Measurements from ENCODE around the gene OCA2. TPM values are rescaled to one million over a fixed set of nuclear protein-coding genes. Genes with fewer than 3 reads are reported as not detected.

The OCA2 gene
- total RNA-seq, 2 donors from 2014 or later, result 0.31 TPM; not detected in 1

GRCh38 chr15:28112962-28113361 lies 13.8 kb upstream of the OCA2 start:
- Histone ChIP-seq H3K4me1 (no peaks in the 10 kb centered on the region), H3K4me3 (no peak overlapping the region), H3K27ac (no peak overlapping the region), H3K27me3 (no peaks in the 10 kb centered on the region), H3K9me3 (no peaks in the 10 kb centered on the region), H3K36me3 (peaks cover 68% of the 10 kb centered on the region)
- TF ChIP-seq CTCF (IDR thresholded peaks at IDR 0.05), result no peak
- DNase-seq (ENCODE audit: low spot score), result no peak

DNA sequence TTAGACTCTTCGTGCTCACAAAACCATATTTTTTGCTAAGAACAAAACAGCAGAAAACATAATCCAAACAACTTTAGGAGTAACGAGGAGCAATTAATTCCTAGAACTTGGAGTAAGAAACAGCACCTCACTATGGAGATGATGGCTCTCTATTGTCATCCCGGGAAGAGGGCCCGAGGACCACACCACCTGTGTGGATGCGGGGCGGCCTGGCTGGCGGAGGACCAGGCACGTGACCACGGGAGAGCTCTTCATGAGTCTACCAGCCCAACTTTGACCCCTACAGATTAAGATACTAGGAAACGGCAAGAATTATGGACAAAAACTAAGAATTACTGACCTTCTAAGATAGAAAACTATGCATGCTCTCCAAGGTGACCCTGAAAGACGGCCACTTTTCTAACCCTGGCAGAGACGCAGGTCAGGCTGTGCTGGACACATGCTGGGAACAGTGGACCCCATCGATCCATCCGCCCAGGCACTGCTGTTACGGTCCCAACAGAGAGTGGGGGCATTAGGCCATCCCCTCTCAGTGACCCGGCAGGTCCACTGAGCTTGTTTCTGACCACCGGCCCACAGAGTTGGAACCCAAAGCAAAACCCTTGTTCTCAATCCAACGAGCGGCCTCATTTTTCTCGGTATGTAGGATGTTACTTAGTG lies 13.1 kb upstream of the OCA2 start:
- Histone ChIP-seq H3K4me1 (peaks cover 0 to 6% of the 10 kb centered on the region in 2 donors), H3K9me3 (no peaks in the 10 kb centered on the region), H3K36me3 (peaks cover 61% of the 10 kb centered on the region), H3K4me3 (no peak overlapping the region), H3K27ac (no peak overlapping the region), H3K27me3 (no peaks in the 10 kb centered on the region)
- no peak for TF ChIP-seq CTCF (IDR thresholded peaks at IDR 0.05)
- no peak for DNase-seq (ENCODE audit: low spot score)

GRCh38 chr15:28111543-28111942 lies 12.4 kb upstream of the OCA2 start:
- H3K27me3 ChIP-seq, result no peaks in the 10 kb centered on the region
- peaks cover 54% of the 10 kb centered on the region for H3K36me3 ChIP-seq
- no peak for TF ChIP-seq CTCF (IDR thresholded peaks at IDR 0.05)
- peaks cover 0 to 11% of the 10 kb centered on the region in 2 donors for H3K4me1 ChIP-seq
- no peak overlapping the region for H3K27ac ChIP-seq
- H3K9me3 ChIP-seq, result no peaks in the 10 kb centered on the region
- peak; percentile 46 for DNase-seq (ENCODE audit: low spot score)
- no peak overlapping the region for H3K4me3 ChIP-seq

DNA sequence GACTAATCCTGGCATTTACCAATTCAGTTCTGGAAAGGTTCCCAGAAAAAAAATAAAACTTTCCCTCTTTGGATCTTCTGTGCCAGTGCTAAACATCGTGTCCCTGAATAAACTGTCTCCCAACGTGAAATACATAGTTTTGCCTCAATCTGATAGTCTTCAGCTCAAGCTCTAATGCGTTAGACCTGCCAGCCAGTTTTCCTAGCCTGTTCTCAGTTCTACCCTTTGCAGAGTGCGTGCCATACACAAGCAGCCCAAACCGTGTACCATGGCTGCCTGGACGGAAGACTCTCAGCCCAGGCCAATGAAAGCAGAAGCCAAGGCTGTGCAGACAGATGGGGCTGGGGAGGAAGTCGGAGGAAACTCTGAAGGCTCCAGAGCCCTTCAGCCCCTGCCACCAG lies 11.4 kb upstream of the OCA2 start:
- H3K4me1 ChIP-seq, result peaks cover 0 to 15% of the 10 kb centered on the region in 2 donors
- TF ChIP-seq CTCF (IDR thresholded peaks at IDR 0.05), result no peak
- DNase-seq (ENCODE audit: low spot score), result no peak
- H3K9me3 ChIP-seq, result no peaks in the 10 kb centered on the region
- no peaks in the 10 kb centered on the region for H3K27me3 ChIP-seq
- no peak overlapping the region for H3K4me3 ChIP-seq
- H3K36me3 ChIP-seq, result peaks cover 43% of the 10 kb centered on the region
- H3K27ac ChIP-seq, result no peak overlapping the region

DNA sequence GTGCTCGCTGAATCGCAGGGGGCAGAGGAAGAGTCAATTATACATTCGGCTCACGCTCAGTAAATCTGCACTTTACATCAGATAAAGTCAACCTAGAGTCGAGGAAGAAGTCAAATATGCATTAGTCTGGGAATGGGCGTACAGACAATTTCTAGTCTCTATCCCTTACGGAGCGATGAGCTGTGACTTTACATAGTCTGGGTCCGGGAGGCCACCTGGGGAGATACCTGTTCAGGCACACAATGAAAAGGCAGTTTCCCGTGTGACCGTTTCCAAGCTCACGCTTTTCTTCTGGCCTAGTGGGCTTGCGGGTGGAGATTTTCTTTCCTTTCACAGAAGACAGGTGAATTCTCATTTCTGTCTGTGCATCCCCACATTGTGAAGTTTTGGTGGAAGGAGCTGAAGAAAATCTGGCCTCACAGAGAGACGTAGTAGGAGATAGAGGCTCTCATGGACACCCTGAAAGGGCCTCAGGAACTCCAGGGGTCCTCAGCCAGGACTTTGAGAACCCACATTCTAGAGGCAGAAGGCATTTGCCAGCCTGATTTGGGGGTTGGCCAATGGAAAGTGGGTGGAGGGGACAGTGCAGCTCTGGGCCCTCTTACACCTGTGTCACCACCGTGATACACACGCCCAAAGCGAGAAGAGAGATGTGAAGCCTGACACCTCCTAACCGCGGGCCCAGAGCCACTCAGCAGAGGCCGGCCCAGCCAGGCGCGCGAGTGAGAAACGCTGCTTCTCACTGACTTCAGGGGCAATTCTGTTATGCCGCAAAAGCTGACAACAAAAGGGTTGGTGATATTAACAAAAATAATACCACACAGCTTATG lies 10.7 kb upstream of the OCA2 start:
- Histone ChIP-seq H3K27ac (no peak overlapping the region), H3K4me3 (no peak overlapping the region), H3K9me3 (no peaks in the 10 kb centered on the region), H3K4me1 (peaks cover 0 to 15% of the 10 kb centered on the region in 2 donors), H3K27me3 (no peaks in the 10 kb centered on the region), H3K36me3 (peaks cover 37% of the 10 kb centered on the region)
- no peak for TF ChIP-seq CTCF (IDR thresholded peaks at IDR 0.05)
- DNase-seq (ENCODE audit: low spot score), result no peak

Data from right atrium auricular region (tissue), 2 donors.